Stimulated activated CD4-positive, alpha-beta T cell treated with anti-CD3 and anti-CD28 coated beads, Interleukin-15, amount 100 ng/mL, for 24 hours (primary cell): ENCODE results near the gene CABLES2.

Experiments
- DNase-seq: peaks from one replicate; pipeline ENCODE4 v3.0.0-alpha.2; 2020

CABLES2 gene

GRCh38 chr20:62368976-62369814, 37.9 kb downstream of the CABLES2 start:
- no peak for DNase-seq

- DNase-seq: no peak
Observed at GRCh38 chr20:62368392-62368975, 38.6 kb downstream of the CABLES2 start.

- peak; percentile 49 for DNase-seq
Observed at GRCh38 chr20:62367633-62368391, 39.3 kb downstream of the CABLES2 start.

- DNase-seq: peak; percentile 43
Observed at GRCh38 chr20:62367136-62367632, 39.9 kb downstream of the CABLES2 start, which contains the start of gene LAMA5. LAMA5 (minus strand) TSS chr20:62367312; CDS start chr20:62367245, 67 bp downstream.

GRCh38 chr20:62366370-62367135, 40.5 kb downstream of the CABLES2 start:
- DNase-seq: peak; percentile 39

- no peak for DNase-seq
Observed at GRCh38 chr20:62365814-62366369, 41.2 kb downstream of the CABLES2 start.

- DNase-seq: no peak
Observed at GRCh38 chr20:62364911-62365736, 42.0 kb downstream of the CABLES2 start.

- no peak for DNase-seq
Observed at GRCh38 chr20:62363920-62364851, 42.9 kb downstream of the CABLES2 start.

- DNase-seq: no peak
Observed at GRCh38 chr20:62362991-62363919, 43.8 kb downstream of the CABLES2 start.

GRCh38 chr20:62362590-62362940, 44.5 kb downstream of the CABLES2 start:
- no peak for DNase-seq

- DNase-seq: no peak
Observed at GRCh38 chr20:62361799-62362589, 45.1 kb downstream of the CABLES2 start.

- no peak for DNase-seq
Observed at GRCh38 chr20:62360854-62361798, 46.0 kb downstream of the CABLES2 start.

- DNase-seq: no peak
Observed at GRCh38 chr20:62359491-62360121, 47.5 kb downstream of the CABLES2 start.

- DNase-seq: no peak
Observed at GRCh38 chr20:62359043-62359490, 48.0 kb downstream of the CABLES2 start.

- DNase-seq: no peak
Observed at GRCh38 chr20:62358171-62359042, 48.7 kb downstream of the CABLES2 start.
